Right ventricle myocardium superior (tissue), 1 donor: ENCODE data around the gene EEF2K. TPM values are rescaled to one million over a fixed set of nuclear protein-coding genes. Genes with fewer than 3 reads are reported as not detected.

ENCODE experiments used
- ATAC-seq: fragments of 200-7000 bp; cut with Tn5 transposase; one replicate; pipeline ENCODE4 v1.9.1; 2020; ENCODE audit warnings: mild to moderate bottlenecking; ENCODE audit not compliant: poor library complexity
- DNase-seq: peaks from one replicate; pipeline ENCODE4 v3.0.0-alpha.2; 2020
- intact Hi-C: fragments of 100-400 bp; cut with DNase I; formaldehyde crosslinking; loops from one replicate; pipeline ENCODE4 v1.11.2; 2022
- total RNA-seq: library from RNA; stranded (reverse); fragmentation: NEBNext Ultra II Directional; extraction: Animal tissue kit (Norgen Biotek cat#: 25700); gene quantifications from one replicate; pipeline ENCODE4 v1.2.1, GENCODE V29; 2021
- donor health status: DM: no; HTN: yes; CAD: no; lungs with severe emphysema.

The EEF2K gene
- total RNA-seq, 1 donor from 2014 or later: 26.4 TPM

GRCh38 chr16:22272870-22273650, 67.0 kb downstream of the EEF2K start:
- intact Hi-C loops: no loop called here
- ATAC-seq (peak; percentile 88), DNase-seq (no peak)

- DNase-seq: no peak
- no peak for ATAC-seq
- intact Hi-C loops: no loop called here
These were observed 68.8 kb downstream of the EEF2K start for GRCh38 chr16:22274916-22275315.

DNA sequence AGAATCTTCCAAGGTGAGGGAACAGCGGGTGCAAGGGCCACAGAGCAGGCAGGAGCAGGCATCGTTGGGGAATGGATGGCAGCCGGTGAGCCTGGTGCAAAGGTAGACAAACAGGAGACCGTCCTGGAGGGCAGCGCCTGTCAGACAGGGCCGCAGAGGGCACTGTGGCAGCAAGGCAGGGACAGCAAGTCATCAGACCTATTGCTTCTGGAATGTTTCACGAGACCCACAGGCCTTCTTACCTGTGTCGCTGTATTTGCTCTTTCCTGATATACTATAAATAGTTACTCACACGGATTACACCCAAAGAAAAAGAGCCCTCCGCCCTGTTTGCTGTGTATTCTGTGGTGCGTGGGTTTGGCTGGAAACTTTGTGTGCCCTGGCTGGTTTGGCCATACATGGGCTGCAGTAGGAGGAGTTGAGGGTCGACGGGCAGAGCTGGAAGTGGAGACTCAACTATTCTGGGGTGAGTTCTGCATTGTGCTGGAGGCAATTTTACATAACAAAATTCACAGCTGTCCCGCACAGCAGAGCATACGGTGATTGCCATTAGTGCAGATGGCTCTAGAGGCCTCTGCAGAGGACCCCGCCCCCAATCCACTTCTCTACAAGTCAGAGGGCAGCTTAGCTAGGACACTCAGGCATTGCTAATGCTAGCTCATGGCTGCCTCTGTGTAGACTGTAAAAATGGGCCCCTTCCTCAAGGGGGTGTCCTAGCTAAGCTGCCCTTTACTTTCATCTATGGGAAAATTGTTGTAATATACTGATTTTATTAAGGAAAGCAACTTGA, 72.6 kb downstream of the EEF2K start:
- ATAC-seq: no peak
- no peak for DNase-seq
- intact Hi-C loops: no loop called here

DNA sequence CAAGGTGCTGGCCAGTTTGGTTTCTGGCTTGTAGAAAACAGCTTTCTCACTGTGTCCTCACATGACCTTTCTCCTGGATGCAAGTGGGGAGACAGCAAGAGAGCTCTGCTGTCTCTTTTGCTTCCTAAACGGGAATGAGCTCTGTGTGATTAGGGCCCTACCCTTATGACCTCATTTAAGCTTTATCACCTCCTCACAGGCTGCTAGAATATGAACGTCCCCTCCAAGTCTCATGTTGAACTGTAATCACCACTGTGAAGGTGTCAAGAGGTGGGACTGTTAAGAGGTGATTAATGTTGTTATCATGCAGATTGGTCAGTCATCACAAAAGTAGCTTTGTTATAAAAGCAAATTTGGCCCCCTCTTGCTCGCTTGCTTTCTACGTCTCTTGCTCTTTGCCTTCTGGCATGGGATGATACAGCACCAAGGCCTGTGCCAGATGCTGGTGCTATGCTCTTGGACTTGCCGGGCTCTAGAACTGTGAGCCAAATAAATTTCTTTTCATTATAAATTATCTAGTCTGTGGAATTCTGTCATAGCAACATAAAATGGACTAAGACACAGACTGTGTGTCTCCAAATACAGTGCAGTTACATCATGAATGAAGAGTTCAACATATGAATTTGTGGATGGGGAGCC, 76.3 kb downstream of the EEF2K start:
- intact Hi-C loops: no loop called here
- ATAC-seq: no peak
- DNase-seq: no peak

GRCh38 chr16:22284637-22285036, 78.6 kb downstream of the EEF2K start:
- intact Hi-C loops: no loop called here
- DNase-seq (no peak), ATAC-seq (no peak)

DNA sequence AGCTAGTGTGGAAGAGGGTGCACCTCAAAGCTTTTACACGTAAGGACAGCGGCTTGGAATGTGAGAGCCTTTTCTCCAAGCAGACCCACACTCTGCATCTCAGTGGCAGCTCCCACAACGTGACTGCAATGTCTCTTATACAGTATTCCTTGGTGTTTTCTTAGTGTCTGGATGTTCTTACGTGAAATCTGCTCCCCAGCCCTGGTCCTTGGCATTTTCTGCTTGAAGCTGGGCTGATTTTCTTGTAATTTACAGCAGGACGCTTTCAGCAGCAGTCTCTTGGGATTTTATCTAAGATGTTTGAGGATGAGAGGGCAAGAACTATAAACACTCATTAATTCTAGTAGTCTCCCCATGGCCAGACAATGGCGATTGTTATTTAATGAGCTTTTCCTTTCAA, 79.0 kb downstream of the EEF2K start:
- intact Hi-C loops: no loop called here
- no peak for ATAC-seq
- DNase-seq: no peak

- DNase-seq (no peak), ATAC-seq (no peak)
- intact Hi-C loops: loop anchor here (10.0 kb wide), 1 partner anchor 296 kb away; no protein-coding TSS in a partner anchor
These were observed 84.9 kb downstream of the EEF2K start for GRCh38 chr16:22291020-22291419.

GRCh38 chr16:22291860-22292318, 85.8 kb downstream of the EEF2K start:
- intact Hi-C loops: loop anchor here (10.0 kb wide), 1 partner anchor 297 kb away; no protein-coding TSS in a partner anchor
- ATAC-seq (no peak), DNase-seq (no peak)

DNA sequence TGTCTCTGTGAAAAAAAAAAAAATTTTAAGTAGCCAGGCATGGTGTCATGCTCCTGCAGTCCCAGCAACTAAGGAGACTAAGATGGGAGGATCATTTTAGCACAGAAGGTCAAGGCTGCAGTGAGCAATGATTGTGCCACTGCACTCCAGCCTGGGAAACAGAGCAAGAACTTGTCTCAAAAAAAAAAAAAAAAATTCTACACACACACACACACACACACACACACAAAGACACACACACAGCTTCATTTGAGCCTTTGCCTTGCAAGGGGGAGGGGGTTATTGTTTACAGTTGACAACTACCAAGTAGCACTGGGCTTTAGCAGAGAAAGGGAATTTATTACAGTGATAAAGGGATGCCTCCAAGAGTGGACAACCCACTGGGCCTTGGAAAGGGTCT, 86.2 kb downstream of the EEF2K start:
- ATAC-seq: no peak

DNA sequence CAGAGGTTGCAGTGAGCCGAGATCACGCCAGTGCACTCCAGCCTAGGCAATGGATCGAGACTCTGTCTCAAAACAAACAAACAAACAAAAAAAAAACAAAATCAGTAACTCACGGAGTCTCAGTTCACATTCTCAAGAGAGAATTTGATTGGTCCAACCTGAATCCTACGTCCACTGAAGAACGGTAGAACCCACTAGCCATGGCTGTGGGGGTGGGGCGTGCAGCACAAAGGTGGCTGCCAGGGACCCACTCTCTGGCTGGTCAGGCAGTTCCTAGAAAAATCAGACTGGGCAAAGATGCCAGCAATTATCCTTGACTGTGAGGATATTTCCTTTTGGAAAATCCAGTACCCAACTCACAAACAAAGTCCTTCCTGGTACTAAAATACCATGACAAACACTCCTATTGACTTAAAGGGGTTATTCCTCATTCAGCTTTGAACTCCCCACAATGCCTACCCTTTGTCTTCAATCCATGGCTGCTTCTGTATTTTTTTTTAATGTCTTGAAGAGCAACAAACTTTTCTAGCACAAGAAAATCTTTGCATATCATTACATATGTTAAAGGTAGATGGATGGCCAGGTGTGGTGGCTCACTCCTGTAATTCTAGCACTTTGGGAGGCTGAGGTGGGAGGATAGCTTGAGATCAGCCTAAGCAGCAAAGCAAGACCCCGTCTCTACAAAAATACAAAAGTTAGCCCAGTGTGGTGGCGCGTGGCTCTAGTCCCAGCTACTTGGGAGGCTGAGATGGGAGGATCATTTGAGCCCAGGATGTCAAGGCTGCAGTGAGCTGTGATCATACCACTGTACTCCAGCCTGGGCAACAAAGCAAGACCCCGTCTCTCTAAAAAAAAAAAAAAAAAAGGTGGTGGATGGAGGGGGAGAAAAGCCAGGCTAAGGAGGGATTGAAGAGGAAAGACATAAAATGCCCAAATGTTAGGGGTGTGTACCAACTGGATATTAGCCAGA, 87.3 kb downstream of the EEF2K start:
- no peak for ATAC-seq
- intact Hi-C loops: loop anchor here (10.0 kb wide), 1 partner anchor 299 kb away; no protein-coding TSS in a partner anchor
- no peak for DNase-seq

More for the DNA sequence above, 86.2 kb downstream of the EEF2K start:
- no peak for DNase-seq
- intact Hi-C loops: loop anchor here (10.0 kb wide), 1 partner anchor 298 kb away; no protein-coding TSS in a partner anchor

DNA sequence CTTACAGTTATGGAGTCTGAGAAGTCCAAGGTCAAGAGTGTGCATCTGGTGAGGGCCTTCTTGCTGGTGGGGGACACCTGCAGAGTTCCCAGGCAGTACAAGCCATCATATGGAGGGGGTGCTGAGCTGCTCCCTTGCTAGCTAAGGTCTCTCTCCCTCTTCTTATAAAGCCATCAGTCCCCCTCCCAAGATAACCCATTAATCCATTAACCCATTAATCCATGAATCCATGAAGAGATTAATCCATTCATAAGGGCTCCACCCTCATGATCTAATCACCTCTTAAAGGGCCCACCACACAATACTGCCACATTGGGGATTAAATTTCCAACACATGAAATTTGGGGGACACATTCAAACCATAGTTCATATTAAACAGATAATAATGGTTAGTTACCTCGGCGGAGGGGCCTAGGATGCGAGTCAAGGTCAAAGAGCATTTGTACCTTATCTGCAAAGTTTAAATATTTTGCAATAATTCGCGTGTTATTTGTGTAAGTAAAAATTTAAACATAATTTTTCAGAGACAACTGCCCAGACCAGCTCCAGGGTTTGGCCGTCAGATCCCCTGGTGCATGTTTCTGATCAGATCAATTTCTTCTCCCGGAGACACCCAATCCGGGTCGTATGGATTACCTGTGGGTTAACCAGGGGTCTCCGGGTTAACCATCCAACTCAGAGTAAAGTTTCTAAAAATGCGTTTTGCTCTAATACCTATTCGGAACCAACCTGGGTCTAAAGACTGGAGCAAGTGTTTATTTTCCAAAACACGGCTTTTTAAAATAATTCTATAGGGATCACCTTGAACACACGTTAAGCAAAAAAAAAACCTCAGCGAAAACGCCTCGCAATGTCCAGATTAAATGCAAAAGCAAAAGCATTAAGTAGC, 90.4 kb downstream of the EEF2K start:
- ATAC-seq: no peak
- DNase-seq: no peak
- intact Hi-C loops: loop anchor here (1.0 to 10.0 kb wide), 2 partner anchors 101 to 302 kb away; no protein-coding TSS in a partner anchor

DNA sequence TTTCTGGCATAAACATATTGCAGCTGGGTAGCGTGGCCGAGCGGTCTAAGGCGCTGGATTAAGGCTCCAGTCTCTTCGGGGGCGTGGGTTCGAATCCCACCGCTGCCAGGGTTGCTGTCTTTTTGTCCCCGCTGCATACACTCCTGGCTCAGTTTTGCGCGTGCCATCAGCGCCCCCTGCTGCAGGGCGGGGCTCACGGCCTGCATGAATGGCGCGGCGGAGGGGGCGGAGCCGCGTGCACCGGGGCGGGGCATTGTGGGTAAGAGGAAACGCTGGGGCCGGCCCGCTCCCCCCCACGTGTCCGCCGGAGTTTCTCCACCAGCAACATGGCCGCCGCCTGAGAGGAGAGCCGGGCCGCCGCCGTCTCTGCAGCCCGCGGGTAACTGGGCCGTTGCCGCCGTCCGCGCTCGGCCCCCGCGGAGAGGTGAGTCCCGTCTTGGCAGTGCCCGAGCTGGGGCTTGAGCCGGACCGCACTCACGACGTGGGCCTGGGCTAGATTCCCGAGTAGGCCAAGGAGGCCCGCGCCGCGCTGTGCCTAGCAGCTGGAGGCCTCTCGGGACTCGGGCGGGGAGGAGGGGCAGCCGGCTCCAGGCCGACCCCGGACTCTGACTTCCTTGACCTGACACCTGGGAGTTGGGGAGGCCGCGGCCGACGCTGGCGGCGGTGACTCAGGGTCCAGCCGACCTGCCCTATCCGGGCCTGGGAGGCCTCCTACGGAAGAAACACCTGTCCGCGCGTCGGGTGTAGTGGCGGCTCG, 91.2 kb downstream of the EEF2K start, which contains the start of gene POLR3E:
Gene POLR3E, plus strand, starts transcription at position 296 of the 757 bp plus-strand sequence. CDS start 5,560 bp downstream, outside the sequence.
- ATAC-seq (peak; percentile 97), DNase-seq (peak; percentile 100)
- intact Hi-C loops: loop anchor here (1.0 to 10.0 kb wide), 2 partner anchors 102 to 302 kb away; no protein-coding TSS in a partner anchor

GRCh38 chr16:22297871-22298733, 92.0 kb downstream of the EEF2K start:
- intact Hi-C loops: loop anchor here (1.0 to 10.0 kb wide), 2 partner anchors 103 to 303 kb away; no protein-coding TSS in a partner anchor
- peak; percentile 55 for ATAC-seq
- DNase-seq: peak; percentile 73

DNA sequence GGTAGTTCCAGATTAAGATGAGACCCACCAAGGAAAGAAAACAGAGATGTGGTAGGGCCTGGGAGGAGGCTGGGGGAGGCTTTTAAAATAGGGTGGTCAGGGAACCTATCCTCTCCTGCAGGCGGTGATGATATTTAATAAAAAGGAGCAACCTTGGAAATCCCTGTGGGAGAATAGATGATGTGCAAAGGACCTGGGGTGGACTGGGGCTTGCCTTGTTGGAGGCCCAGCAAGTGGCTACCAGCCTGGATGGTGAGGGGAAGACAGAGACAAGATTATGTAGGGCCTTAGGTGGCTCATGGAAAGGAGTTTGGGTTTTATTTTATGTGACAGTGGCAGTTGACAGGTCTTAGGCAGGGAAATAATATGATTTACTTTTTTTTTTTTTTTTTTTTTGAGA, 93.0 kb downstream of the EEF2K start:
- intact Hi-C loops: loop anchor here (10.0 kb wide), 1 partner anchor 304 kb away; no protein-coding TSS in a partner anchor
- ATAC-seq: no peak
- no peak for DNase-seq

- intact Hi-C loops: no loop called here
These were observed 94.5 kb downstream of the EEF2K start for GRCh38 chr16:22300427-22301071.

More at GRCh38 chr16:22300427-22301071, 94.5 kb downstream of the EEF2K start:
- peak; percentile 24 for ATAC-seq
- peak; percentile 78 for DNase-seq
